ENCODE results near the gene WDR59.
"Not testable (repeated sequence)": the region's sequence is repeated elsewhere in the genome, so short reads cannot be mapped to it uniquely, and the experiment has no call there.

DNA sequence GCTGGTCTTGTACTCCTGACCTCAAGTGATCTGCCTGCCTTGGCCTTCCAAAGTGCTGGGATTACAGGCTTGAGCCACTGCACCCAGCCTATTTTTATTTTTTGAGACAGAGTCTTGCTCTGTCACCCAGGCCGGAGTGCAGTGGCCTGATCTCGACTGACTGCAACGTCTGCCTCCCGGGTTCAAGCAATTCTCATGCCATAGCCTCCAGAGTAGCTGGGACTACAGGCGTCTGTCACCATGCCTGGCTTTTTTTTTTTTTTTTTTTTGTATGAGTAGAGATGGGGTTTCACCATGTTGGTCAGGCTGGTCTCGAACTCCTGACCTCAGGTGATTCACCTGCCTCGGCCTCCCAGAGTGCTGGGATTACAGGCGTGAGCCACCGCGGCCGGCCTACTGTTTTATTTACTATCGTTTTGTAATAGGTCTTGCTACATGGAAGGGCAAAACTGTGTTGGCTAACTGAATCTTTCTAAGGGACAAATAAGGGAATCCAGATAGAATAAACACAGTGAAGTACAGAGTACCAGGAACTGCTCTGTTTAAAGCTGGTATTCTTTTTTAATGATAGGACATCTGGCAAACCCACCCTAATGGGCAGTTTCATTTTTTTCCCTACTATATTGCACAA, 31.6 kb upstream of the WDR59 start:
- TF ChIP-seq SUZ12 (IDR thresholded peaks at IDR 0.05); FOXK2 (IDR thresholded peaks at IDR 0.05); ARNT (IDR thresholded peaks at IDR 0.05); CTBP1 (IDR thresholded peaks at IDR 0.05; ENCODE audit: borderline replicate concordance): not testable (repeated sequence)
